H9 (cell line): ENCODE measurements around the gene GNPDA1. TPM values are rescaled to one million over a fixed set of nuclear protein-coding genes. Genes with fewer than 3 reads are reported as not detected.

Source experiments
- DNase-seq: peaks from one replicate; pipeline ENCODE4 v3.0.0-alpha.2; 2017
- H2AFZ ChIP-seq: one replicate; pipeline ENCODE4 v1.6.1; 2013; ENCODE audit warnings: mild to moderate bottlenecking, low read length, control low read depth, moderate library complexity
- H2AK5ac ChIP-seq: 2 replicates; pipeline ENCODE4 v1.6.1; 2013; ENCODE audit warnings: low read length, control low read depth, mixed read lengths; ENCODE audit not compliant: insufficient read length
- H2BK120ac ChIP-seq: one replicate; pipeline ENCODE4 v1.6.1; 2013; ENCODE audit warnings: low read depth, mild to moderate bottlenecking, low read length, control low read depth, inconsistent platforms; ENCODE audit not compliant: poor library complexity, severe bottlenecking
- H2BK12ac ChIP-seq: 2 replicates; pipeline ENCODE4 v1.6.1; 2013; ENCODE audit warnings: low read length, control low read depth, mixed read lengths, low read depth; ENCODE audit not compliant: insufficient read length
- H2BK15ac ChIP-seq: 2 replicates; pipeline ENCODE4 v1.6.1; 2013; ENCODE audit warnings: low read depth, low read length, control low read depth
- H2BK20ac ChIP-seq: one replicate; pipeline ENCODE4 v1.6.1; 2013; ENCODE audit warnings: low read depth, mild to moderate bottlenecking, low read length, control low read depth, inconsistent platforms; ENCODE audit not compliant: poor library complexity, severe bottlenecking
- H2BK5ac ChIP-seq: 2 replicates; pipeline ENCODE4 v1.6.1; 2013; ENCODE audit warnings: low read length, control low read depth, mixed read lengths; ENCODE audit not compliant: insufficient read length
- H3K14ac ChIP-seq: 2 replicates; pipeline ENCODE4 v1.6.1; 2013; ENCODE audit warnings: low read length, control low read depth; ENCODE audit not compliant: insufficient read depth
- H3K18ac ChIP-seq: 2 replicates; pipeline ENCODE4 v1.6.1; 2013; ENCODE audit warnings: low read depth, mild to moderate bottlenecking, mixed read lengths, low read length, control low read depth; ENCODE audit not compliant: insufficient read length
- H3K23ac ChIP-seq: 2 replicates; pipeline ENCODE4 v1.6.1; 2013; ENCODE audit warnings: low read length, control low read depth, mixed read lengths, low read depth; ENCODE audit not compliant: insufficient read length
- H3K23me2 ChIP-seq: 2 replicates; pipeline ENCODE4 v1.6.1; 2013; ENCODE audit warnings: low read depth, mild to moderate bottlenecking, mixed read lengths, low read length, control low read depth; ENCODE audit not compliant: insufficient read length, poor library complexity, severe bottlenecking
- H3K27ac ChIP-seq: 2 replicates; pipeline ENCODE4 v1.5.1; 2013; ENCODE audit warnings: low read length, control low read depth, mixed read lengths, low read depth; ENCODE audit not compliant: insufficient read length
- H3K27me3 ChIP-seq: 2 replicates; pipeline ENCODE4 v1.6.1; 2013; ENCODE audit warnings: low read length, control low read depth, inconsistent platforms; ENCODE audit not compliant: insufficient read depth
- H3K4ac ChIP-seq: 2 replicates; pipeline ENCODE4 v1.6.1; 2013; ENCODE audit warnings: low read depth, mild to moderate bottlenecking, control low read depth, inconsistent platforms, low read length, moderate library complexity
- H3K4me1 ChIP-seq: 2 replicates; pipeline ENCODE4 v1.6.1; 2013; ENCODE audit warnings: low read length, control low read depth, inconsistent platforms; ENCODE audit not compliant: insufficient read depth
- H3K4me2 ChIP-seq: 2 replicates; pipeline ENCODE4 v1.6.1; 2013; ENCODE audit warnings: low read length, control low read depth, mixed read lengths; ENCODE audit not compliant: insufficient read length, insufficient read depth
- H3K56ac ChIP-seq: 2 replicates; pipeline ENCODE4 v1.6.1; 2013; ENCODE audit warnings: low read depth, mild to moderate bottlenecking, mixed read lengths, low read length, control low read depth; ENCODE audit not compliant: insufficient read length
- H3K79me1 ChIP-seq: 2 replicates; pipeline ENCODE4 v1.6.1; 2013; ENCODE audit warnings: low read depth, mild to moderate bottlenecking, moderate library complexity, low read length, control low read depth, inconsistent platforms; ENCODE audit not compliant: insufficient read depth, poor library complexity, severe bottlenecking
- H3K79me2 ChIP-seq: 2 replicates; pipeline ENCODE4 v1.6.1; 2013; ENCODE audit warnings: low read length, control low read depth, inconsistent platforms; ENCODE audit not compliant: insufficient read depth
- H3K9ac ChIP-seq: 2 replicates; pipeline ENCODE4 v1.6.1; 2013; ENCODE audit warnings: low read length, control low read depth, mixed read lengths; ENCODE audit not compliant: insufficient read length; ENCODE audit errors: extremely low read depth
- H3K9me3 ChIP-seq: one replicate; pipeline ENCODE4 v1.6.1; 2013; ENCODE audit warnings: low read depth, low read length, inconsistent platforms; ENCODE audit not compliant: control insufficient read depth
- H3T11ph ChIP-seq: one replicate; pipeline ENCODE4 v1.6.1; 2013; ENCODE audit warnings: mild to moderate bottlenecking, low read length, control low read depth, inconsistent platforms
- H4K20me1 ChIP-seq: one replicate; pipeline ENCODE4 v1.6.1; 2013; ENCODE audit not compliant: control insufficient read depth, insufficient read length, insufficient read depth
- H4K5ac ChIP-seq: 2 replicates; pipeline ENCODE4 v1.6.1; 2013; ENCODE audit warnings: low read depth, mild to moderate bottlenecking, mixed read lengths, low read length, control low read depth; ENCODE audit not compliant: insufficient read length
- H4K8ac ChIP-seq: replicated peaks from 2 replicates; pipeline ENCODE4 v1.6.1; 2013; ENCODE audit warnings: low read length, control low read depth, mixed read lengths, low read depth; ENCODE audit not compliant: insufficient read length
- H4K91ac ChIP-seq: 2 replicates; pipeline ENCODE4 v1.6.1; 2013; ENCODE audit warnings: low read depth, mild to moderate bottlenecking, moderate library complexity, mixed read lengths, low read length, control low read depth; ENCODE audit not compliant: insufficient read length
- H3K27ac Mint-ChIP-seq, 3 experiments: 2 replicates in 2 of 3; 3 replicates in 1 of 3; pipeline ENCODE4 v1.8.0; 2020 to 2021; ENCODE audit warnings: mixed read lengths in 3 of 3, mild to moderate bottlenecking in 1 of 3, moderate library complexity in 1 of 3
- H3K27me3 Mint-ChIP-seq: 2 replicates; pipeline ENCODE4 v1.8.0; 2021; ENCODE audit warnings: low read depth, mild to moderate bottlenecking, moderate library complexity, mixed read lengths
- H3K36me3 Mint-ChIP-seq, 3 experiments: 2 replicates in 2 of 3; 3 replicates in 1 of 3; pipeline ENCODE4 v1.8.0; 2020 to 2021; ENCODE audit warnings: low read depth in 3 of 3, mixed read lengths in 3 of 3; ENCODE audit not compliant: insufficient read depth in 1 of 3
- H3K4me1 Mint-ChIP-seq, 2 experiments: 2 replicates each; pipeline ENCODE4 v1.8.0; 2020; ENCODE audit warnings: mixed read lengths in 2 of 2
- H3K4me3 Mint-ChIP-seq, 2 experiments: 2 replicates in 1 of 2; 3 replicates in 1 of 2; pipeline ENCODE4 v1.8.0; 2020 to 2021; ENCODE audit warnings: mild to moderate bottlenecking in 2 of 2, mixed read lengths in 2 of 2, moderate library complexity in 1 of 2
- H3K9me3 Mint-ChIP-seq, 2 experiments: 2 replicates in 1 of 2; 3 replicates in 1 of 2; pipeline ENCODE4 v1.8.0; 2020; ENCODE audit warnings: mild to moderate bottlenecking in 2 of 2, mixed read lengths in 2 of 2, moderate library complexity in 1 of 2
- WGBS: extraction: QIAGEN DNeasy Blood & Tissue Kit; methylation state at CpG from one replicate; pipeline ENCODE4 v1.1.7; 2013; ENCODE audit warnings: missing lambda C conversion rate, low lambda C conversion rate, mixed read lengths; ENCODE audit not compliant: insufficient read length; ENCODE audit errors: extremely low coverage; 5-methylcytosine and 5-hydroxymethylcytosine counted together
- total RNA-seq: library from RNA; stranded (reverse); gene quantifications from 2 replicates; pipeline ENCODE4 v1.2.1, GENCODE V29; 2021
- TF ChIP-seq, protein P1 (sequence below): fragments of 200-600 bp; sonication (generic); conservative IDR thresholded peaks from 3 replicates; pipeline ENCODE4 v1.8.0; 2021; ENCODE audit warnings: antibody characterized with exemption, mild to moderate bottlenecking

Gene GNPDA1
- total RNA-seq, 1 experiment from 2014 or later, result 66.8 TPM

DNA sequence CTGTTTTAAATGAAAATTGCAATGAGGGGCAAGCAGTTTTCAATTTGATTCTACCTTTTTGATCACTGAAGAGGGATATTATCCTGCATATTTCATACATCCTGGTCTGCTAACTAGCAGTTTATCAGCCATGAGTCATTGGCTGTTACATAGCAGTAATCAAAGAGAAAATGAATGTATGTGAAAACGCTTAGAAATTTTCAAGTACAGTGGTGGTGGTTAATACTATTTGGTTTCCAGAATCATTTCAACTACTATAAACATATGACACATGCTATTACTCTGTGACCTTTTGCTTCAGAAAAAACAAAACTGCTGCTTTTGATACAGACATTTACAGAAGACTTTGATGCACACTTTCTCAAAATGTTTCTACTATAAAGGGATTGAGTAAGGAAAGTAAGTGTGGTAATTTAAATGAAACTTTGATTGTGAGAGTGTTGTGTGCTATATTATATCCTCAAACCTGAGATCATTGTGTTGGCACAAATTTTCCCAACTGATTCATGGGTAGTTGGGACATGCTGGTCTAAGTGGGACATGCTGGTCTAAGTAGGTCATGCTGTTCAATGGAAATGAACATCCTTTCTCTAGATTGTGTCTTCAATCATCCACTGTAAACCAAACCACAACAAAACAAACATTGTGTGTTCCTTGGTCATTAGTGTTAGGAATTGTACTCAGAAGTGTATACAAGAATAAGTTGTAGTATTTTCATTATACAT lies 38.8 kb downstream of the GNPDA1 start:
- Mint-ChIP-seq H3K27ac (no peak overlapping the region), H3K36me3 (peaks cover 3 to 32% (median 29%) of the 10 kb centered on the region in 3 experiments; a peak in 5 of 7 replicates)

More for the DNA sequence above, 38.8 kb downstream of the GNPDA1 start:
- H3K4ac ChIP-seq, result no peak overlapping the region
- H3K14ac ChIP-seq, result no peak overlapping the region
- H3K9ac ChIP-seq, result no peak overlapping the region
- H3K23ac ChIP-seq, result no peak overlapping the region
- peaks cover 4% of the 10 kb centered on the region for H3K23me2 ChIP-seq
- no peak overlapping the region for H3K56ac ChIP-seq
- no peak overlapping the region for H4K5ac ChIP-seq
- no peak for DNase-seq
- Mint-ChIP-seq H3K9me3 (no peaks in the 10 kb centered on the region), H3K4me1 (peaks cover 12 to 14% of the 10 kb centered on the region in 2 experiments), H3K27me3 (no peaks in the 10 kb centered on the region), H3K4me3 (no peak overlapping the region)
- H4K91ac ChIP-seq, result no peak overlapping the region
- H4K8ac ChIP-seq, result no peak overlapping the region
- no peak overlapping the region for H2BK120ac ChIP-seq
- no peak overlapping the region for H3K27ac ChIP-seq
- H3K9me3 ChIP-seq, result no peaks in the 10 kb centered on the region
- H2BK20ac ChIP-seq, result no peak overlapping the region
- no peak overlapping the region for H3T11ph ChIP-seq
- H2BK12ac ChIP-seq, result no peak overlapping the region
- no peak overlapping the region for H2BK5ac ChIP-seq
- H3K79me2 ChIP-seq, result no peaks in the 10 kb centered on the region
- no peaks in the 10 kb centered on the region for H4K20me1 ChIP-seq
- no peak overlapping the region for H2BK15ac ChIP-seq
- no peaks in the 10 kb centered on the region for H3K79me1 ChIP-seq
- no peak overlapping the region for H2AFZ ChIP-seq
- H3K18ac ChIP-seq, result no peak overlapping the region
- H2AK5ac ChIP-seq, result no peak overlapping the region
- H3K4me2 ChIP-seq, result no peak overlapping the region
- no peaks in the 10 kb centered on the region; the same call in 1 of the 2 replicates for H3K4me1 ChIP-seq
- no peaks in the 10 kb centered on the region for H3K27me3 ChIP-seq
- TF ChIP-seq, protein P1, sequence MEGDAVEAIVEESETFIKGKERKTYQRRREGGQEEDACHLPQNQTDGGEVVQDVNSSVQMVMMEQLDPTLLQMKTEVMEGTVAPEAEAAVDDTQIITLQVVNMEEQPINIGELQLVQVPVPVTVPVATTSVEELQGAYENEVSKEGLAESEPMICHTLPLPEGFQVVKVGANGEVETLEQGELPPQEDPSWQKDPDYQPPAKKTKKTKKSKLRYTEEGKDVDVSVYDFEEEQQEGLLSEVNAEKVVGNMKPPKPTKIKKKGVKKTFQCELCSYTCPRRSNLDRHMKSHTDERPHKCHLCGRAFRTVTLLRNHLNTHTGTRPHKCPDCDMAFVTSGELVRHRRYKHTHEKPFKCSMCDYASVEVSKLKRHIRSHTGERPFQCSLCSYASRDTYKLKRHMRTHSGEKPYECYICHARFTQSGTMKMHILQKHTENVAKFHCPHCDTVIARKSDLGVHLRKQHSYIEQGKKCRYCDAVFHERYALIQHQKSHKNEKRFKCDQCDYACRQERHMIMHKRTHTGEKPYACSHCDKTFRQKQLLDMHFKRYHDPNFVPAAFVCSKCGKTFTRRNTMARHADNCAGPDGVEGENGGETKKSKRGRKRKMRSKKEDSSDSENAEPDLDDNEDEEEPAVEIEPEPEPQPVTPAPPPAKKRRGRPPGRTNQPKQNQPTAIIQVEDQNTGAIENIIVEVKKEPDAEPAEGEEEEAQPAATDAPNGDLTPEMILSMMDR, result no peak
- WGBS, result no CpG with 5 or more reads among the region's 1 CpG
